Duodenal mucosa (tissue), 2 donors: Measurements from ENCODE around the gene CHD9.
A peak's percentile ranks its signal among the peaks of the same experiment; 100 is the strongest.

Experiments used
- H3K27ac ChIP-seq: one replicate; pipeline ENCODE4 v1.7.0; 2013; ENCODE audit warnings: low read depth, low read length
- H3K27me3 ChIP-seq, 2 donors: one replicate each; pipeline ENCODE4 v1.7.0; 2013; ENCODE audit warnings: low read length in 2 of 2, control low read depth in 1 of 2; ENCODE audit not compliant: insufficient read depth in 2 of 2, control insufficient read depth in 1 of 2
- H3K36me3 ChIP-seq, 2 donors: one replicate each; pipeline ENCODE4 v1.7.0; 2013; ENCODE audit warnings: low read length in 2 of 2, control low read depth in 1 of 2; ENCODE audit not compliant: insufficient read depth in 2 of 2, control insufficient read depth in 1 of 2
- H3K4me1 ChIP-seq, 2 donors: one replicate each; pipeline ENCODE4 v1.7.0; 2013; ENCODE audit warnings: low read length in 2 of 2, control low read depth in 1 of 2; ENCODE audit not compliant: insufficient read depth in 2 of 2, control insufficient read depth in 1 of 2
- H3K4me3 ChIP-seq, 2 donors: one replicate each; pipeline ENCODE4 v1.7.0; 2013; ENCODE audit warnings: low read length in 2 of 2, low read depth in 1 of 2
- H3K9ac ChIP-seq, 2 donors: one replicate each; pipeline ENCODE4 v1.7.0; 2013; ENCODE audit warnings: low read length in 2 of 2, low read depth in 1 of 2
- H3K9me3 ChIP-seq, 2 donors: one replicate each; pipeline ENCODE4 v1.7.0; 2013; ENCODE audit warnings: low read length in 2 of 2, control low read depth in 1 of 2; ENCODE audit not compliant: control insufficient read depth in 1 of 2

CHD9 gene

DNA sequence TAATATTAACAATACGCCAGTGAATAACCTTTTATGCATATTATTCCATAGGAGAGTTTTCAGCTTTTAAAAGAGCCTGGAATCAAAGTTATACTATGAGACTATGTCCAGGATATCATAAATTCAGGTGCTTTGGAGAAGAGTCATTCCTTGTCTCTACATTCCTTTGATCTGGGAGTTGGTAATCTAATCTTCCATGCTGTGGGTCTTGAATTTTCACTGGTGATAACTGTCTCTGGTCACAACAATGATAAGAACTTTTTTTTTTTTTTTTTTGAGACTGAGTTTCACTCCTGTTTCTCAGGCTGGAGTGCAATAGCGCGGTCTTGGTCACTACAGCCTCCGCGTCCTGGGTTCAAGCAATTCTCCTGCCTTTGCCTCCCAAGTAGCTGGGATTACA, 50.8 kb downstream of the CHD9 start:
- Histone ChIP-seq H3K9ac (no peak overlapping the region), H3K9me3 (no peaks in the 10 kb centered on the region), H3K36me3 (no peaks in the 10 kb centered on the region), H3K4me3 (no peak overlapping the region), H3K27ac (no peak overlapping the region), H3K27me3 (no peaks in the 10 kb centered on the region), H3K4me1 (peaks cover 0 to under 1% of the 10 kb centered on the region in 2 donors)

DNA sequence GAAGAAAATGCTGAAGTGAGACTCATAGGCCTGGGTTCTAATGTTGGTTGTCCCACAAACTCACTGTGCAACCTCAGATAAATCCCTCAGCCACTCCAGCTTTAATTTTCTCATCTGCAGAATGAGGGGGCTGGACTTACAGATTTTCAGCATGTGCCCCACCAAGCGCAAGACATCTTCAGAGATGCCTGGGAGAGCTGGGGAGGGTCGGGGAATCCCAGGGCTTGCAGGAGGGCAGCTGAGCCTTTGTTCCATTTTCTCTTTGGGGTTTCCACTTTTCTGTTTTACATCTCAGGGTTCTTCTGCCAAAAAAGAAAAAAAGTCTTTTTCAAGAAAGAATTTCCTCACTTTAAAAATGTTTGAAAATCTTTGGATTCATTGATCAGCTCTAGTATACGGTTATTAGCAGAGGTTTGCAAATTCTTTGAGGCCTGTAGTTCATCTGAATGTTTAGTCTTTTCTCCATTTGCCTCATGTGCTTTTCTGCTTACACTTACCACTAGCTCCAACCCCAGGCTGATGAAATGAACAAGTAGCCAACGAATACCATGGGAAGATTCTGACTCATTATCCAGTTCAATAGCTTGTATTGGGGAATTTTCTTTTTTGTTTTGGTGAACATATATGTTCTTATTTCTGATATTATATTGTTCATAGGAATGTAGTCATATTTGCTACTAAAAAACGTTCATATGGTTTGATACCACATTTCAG, 56.4 kb downstream of the CHD9 start:
- Histone ChIP-seq H3K4me3 (no peak overlapping the region), H3K9ac (no peak overlapping the region), H3K27ac (no peak overlapping the region), H3K27me3 (no peaks in the 10 kb centered on the region), H3K4me1 (peaks cover 0 to 16% of the 10 kb centered on the region in 2 donors), H3K36me3 (no peaks in the 10 kb centered on the region), H3K9me3 (no peaks in the 10 kb centered on the region)

DNA sequence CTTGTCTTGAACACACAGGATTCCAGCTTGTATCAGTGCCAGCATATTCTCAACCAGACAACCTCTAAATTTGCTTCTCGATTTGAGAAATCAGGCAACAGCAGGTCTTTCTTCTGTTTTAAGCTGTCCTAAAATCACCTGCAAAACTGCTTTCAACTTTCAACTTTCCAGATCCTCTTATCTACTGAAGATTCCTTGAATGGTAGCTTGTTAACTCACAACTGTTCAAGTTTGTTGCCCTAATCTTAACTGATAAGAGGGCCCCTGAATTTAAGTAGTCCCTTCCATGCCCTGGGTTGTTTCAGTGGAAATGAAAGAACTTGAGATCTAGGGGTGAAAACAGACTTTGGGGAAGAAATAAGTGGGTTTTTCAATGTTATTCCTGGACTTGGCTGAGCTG, 57.2 kb downstream of the CHD9 start:
- Histone ChIP-seq H3K9ac (no peak overlapping the region), H3K4me3 (no peak overlapping the region), H3K9me3 (no peaks in the 10 kb centered on the region), H3K27ac (no peak overlapping the region), H3K36me3 (no peaks in the 10 kb centered on the region), H3K27me3 (no peaks in the 10 kb centered on the region), H3K4me1 (peaks cover 0 to 16% of the 10 kb centered on the region in 2 donors)

DNA sequence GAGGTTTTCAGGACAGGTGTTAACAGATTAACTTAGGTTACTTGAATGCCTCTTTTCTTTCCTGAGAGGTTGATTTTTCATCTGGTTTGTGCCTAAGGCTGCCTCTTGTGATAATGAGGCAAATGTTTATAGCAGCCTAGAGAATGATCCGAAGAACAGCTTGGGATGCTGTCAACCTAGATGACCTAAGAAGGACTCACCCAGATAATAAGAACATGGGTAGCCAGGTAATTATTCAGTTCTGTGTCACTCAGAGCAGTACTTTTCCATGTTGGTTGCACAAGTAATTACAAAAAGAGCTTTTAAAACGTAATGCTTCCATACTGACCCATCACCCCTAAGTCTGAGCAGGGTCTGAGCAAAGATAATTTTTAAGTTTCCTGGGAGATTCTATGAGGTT, 60.3 kb downstream of the CHD9 start:
- no peaks in the 10 kb centered on the region for H3K36me3 ChIP-seq
- peaks cover 0 to 16% of the 10 kb centered on the region in 2 donors for H3K4me1 ChIP-seq
- H3K27ac ChIP-seq: no peak overlapping the region
- H3K4me3 ChIP-seq: no peak overlapping the region
- no peak overlapping the region for H3K9ac ChIP-seq
- H3K9me3 ChIP-seq: no peaks in the 10 kb centered on the region
- no peaks in the 10 kb centered on the region for H3K27me3 ChIP-seq

DNA sequence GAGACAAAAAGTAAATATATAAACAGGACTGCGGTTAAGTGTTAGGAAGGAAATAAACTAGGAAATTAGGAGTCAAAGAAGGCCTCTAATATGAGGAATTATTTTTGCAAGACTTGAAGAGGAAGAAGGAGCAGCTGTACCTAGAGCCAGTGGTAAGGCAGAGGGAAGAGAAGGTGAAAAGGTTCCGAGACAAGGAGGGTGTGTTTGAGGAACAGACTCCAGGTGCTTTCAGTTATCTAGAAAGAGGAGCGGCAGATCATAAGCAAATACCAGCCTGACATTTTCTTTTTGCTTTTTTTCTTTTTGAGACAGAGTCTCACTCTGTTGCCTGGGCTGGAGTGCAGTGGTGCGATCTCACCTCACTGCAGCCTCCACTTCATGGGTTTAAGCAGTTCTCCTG, 61.0 kb downstream of the CHD9 start:
- Histone ChIP-seq H3K27me3 (no peaks in the 10 kb centered on the region), H3K27ac (no peak overlapping the region), H3K9ac (no peak overlapping the region), H3K36me3 (no peaks in the 10 kb centered on the region), H3K9me3 (no peaks in the 10 kb centered on the region), H3K4me1 (peaks cover 0 to 16% of the 10 kb centered on the region in 2 donors), H3K4me3 (no peak overlapping the region)

DNA sequence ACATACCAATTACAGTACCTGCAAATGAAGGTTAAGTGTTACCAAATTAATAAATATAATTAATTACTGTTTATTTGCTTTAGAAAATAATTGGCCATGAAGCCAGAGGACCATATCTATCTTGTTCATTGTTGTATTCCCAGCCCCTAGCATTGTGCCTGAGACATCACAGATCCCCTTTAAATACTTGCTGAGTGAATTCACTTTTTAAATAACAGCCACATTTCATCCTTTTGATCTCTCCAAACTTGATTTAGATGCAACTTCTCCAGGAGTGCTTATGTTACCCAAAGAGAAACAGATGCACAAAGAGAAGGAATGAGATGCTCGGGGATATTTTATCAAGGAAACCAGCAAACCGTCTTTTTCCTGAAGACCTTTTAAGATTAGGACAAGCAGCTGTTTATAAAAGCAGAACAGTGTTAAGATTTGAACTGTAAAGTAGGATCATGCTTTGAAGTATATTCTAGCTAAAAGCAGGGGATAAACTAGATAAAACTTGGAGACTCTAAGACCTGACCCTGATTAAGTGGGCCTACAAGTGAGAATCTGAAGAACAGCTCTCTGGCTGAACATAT, 66.3 kb downstream of the CHD9 start:
- no peaks in the 10 kb centered on the region for H3K27me3 ChIP-seq

DNA sequence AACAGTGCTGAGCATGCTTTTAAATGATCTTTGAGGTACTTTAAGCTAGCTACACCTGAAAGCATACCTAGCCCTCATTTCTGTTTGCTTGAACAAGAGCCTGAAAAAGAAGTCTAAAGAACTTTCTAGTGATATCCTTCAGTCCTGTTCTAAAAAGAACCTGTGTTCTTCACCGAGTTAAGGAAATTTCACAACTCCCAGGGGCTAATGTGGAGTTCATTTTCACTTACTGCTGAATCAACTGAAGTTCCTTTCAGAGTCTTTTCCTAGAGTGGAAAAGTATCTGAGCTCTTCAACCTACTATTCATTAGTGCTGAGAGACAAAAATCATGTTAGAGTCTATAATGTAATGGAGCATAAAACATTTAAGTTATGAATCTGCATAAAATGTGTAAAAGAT, 66.9 kb downstream of the CHD9 start:
- Histone ChIP-seq H3K27me3 (no peaks in the 10 kb centered on the region), H3K4me3 (no peak overlapping the region), H3K9ac (no peak overlapping the region), H3K9me3 (no peaks in the 10 kb centered on the region), H3K36me3 (no peaks in the 10 kb centered on the region), H3K27ac (no peak overlapping the region), H3K4me1 (no peaks in the 10 kb centered on the region)

More for the DNA sequence above, 66.3 kb downstream of the CHD9 start:
- Histone ChIP-seq H3K36me3 (no peaks in the 10 kb centered on the region), H3K4me3 (no peak overlapping the region), H3K9me3 (no peaks in the 10 kb centered on the region), H3K9ac (no peak overlapping the region), H3K27ac (no peak overlapping the region), H3K4me1 (peaks cover 0 to under 1% of the 10 kb centered on the region in 2 donors)

DNA sequence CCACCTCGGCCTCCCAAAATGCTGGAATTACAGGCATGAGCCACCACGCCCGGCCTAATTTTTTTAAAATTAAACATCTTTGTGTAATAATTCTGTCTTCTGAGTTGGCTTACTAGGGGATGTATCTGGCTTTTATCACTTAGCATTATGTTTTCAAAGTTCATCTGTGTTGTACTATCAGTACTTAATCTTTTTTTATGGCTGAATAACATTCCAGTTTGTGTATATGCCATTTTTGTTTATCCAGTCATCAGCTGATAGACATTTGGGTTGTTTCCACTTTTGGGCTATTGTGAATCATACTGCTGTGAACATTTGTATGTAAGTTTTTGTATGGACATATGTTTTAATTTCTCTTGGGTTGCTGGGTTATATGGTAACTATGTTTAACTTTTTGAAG, 69.0 kb downstream of the CHD9 start:
- no peak overlapping the region for H3K27ac ChIP-seq
- H3K27me3 ChIP-seq: no peaks in the 10 kb centered on the region

DNA sequence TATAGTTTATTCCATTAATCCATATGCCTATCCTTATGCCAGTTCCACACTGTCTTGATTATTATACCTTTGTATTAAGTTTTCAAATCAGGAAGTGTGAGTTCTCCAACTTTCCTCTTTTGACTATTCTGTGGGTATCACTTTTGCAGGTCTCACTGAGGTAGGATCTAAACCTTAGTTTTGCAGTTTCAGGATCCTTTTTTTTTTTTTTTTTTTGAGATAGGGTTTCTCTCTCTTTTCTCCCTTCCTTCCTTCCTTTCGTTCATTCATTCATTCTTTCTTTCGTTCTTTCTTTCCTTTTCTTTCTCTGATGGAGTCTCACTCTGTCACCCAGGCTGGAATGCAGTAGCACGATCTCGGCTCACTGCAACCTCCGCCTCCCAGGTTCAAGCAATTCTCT, 71.6 kb downstream of the CHD9 start:
- no peaks in the 10 kb centered on the region for H3K9me3 ChIP-seq
- no peaks in the 10 kb centered on the region for H3K27me3 ChIP-seq
- no peak overlapping the region for H3K27ac ChIP-seq
- no peak overlapping the region for H3K4me3 ChIP-seq
- H3K4me1 ChIP-seq: peaks cover 0 to 7% of the 10 kb centered on the region in 2 donors
- no peak overlapping the region for H3K9ac ChIP-seq
- H3K36me3 ChIP-seq: no peaks in the 10 kb centered on the region

More for the DNA sequence above, 69.0 kb downstream of the CHD9 start:
- Histone ChIP-seq H3K4me3 (no peak overlapping the region), H3K9ac (no peak overlapping the region), H3K4me1 (no peaks in the 10 kb centered on the region), H3K9me3 (no peaks in the 10 kb centered on the region), H3K36me3 (no peaks in the 10 kb centered on the region)

DNA sequence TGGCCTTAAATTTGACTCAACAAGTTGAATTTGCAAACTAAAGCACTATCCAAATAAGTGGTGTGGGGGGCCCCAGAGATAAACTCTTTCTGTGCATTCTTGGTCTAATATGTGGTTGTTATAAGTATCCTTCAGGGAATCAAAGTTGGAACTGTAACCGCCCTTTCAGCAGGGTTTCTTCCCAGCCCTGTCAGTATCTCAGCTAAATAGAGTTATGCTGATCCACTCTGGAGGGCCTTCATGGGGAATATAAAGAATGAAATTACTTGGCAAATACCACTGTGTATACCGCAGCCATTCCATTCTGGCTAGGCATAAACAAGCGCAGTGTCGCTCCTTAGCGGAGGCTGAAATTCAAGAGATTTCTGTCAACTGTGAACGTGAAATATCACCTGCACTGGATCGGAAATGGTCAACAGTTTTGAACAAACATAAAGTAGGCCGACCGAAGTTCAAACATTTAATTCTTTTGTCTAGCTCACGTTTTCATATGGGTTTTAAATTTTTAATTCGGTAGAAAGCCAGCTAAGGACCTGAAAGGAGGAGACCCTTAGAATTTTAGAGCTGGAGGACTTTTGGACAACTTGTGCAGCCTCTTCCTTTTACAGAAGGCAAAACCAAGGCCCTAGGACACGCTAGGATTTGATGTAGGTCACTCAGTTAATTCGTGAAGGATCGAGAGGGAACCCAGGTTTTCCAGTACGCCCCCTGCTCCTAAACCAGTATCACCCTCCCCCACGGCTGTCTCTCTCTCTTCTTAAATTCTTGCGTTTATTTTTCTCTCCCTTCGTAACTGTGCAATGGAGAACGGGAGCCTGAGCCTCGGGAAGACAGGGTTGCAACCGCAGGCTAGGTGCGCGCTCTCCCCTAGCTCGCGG, 74.7 kb downstream of the CHD9 start:
- H3K9me3 ChIP-seq: no peaks in the 10 kb centered on the region
- H3K27me3 ChIP-seq: no peaks in the 10 kb centered on the region
- peaks cover 13 to 19% of the 10 kb centered on the region in 2 donors for H3K4me1 ChIP-seq
- peak overlapping the region; percentile 82 for H3K27ac ChIP-seq
- peak overlapping the region; percentile 79 to 86 for H3K4me3 ChIP-seq
- H3K36me3 ChIP-seq: no peaks in the 10 kb centered on the region
- H3K9ac ChIP-seq: peak overlapping the region; percentile 80 to 91
